Fibroblast of lung (primary cell): ENCODE data around the gene COX7B2. TPM values are rescaled to one million over a fixed set of nuclear protein-coding genes. Genes with fewer than 3 reads are reported as not detected.

Experiments used
- DNase-seq, 2 donors: peaks; one replicate each; pipeline versions ENCODE4 v3.0.0 to v3.0.0-alpha.2; 2010; ENCODE audit warnings: low read depth in 2 of 2
- H2AFZ ChIP-seq: 2 replicates; pipeline ENCODE4 v1.5.1; 2012; ENCODE audit warnings: low read length, control low read depth, inconsistent platforms
- H3K27ac ChIP-seq: 2 replicates; pipeline ENCODE4 v1.5.1; 2011; ENCODE audit warnings: low read length, control low read depth; ENCODE audit not compliant: insufficient read depth
- H3K27me3 ChIP-seq: 2 replicates; pipeline ENCODE4 v1.5.1; 2011; ENCODE audit warnings: mild to moderate bottlenecking, low read length; ENCODE audit not compliant: control insufficient read depth, insufficient read depth
- H3K36me3 ChIP-seq: 2 replicates; pipeline ENCODE4 v1.5.1; 2011; ENCODE audit warnings: low read length; ENCODE audit not compliant: control insufficient read depth, insufficient read depth
- H3K4me1 ChIP-seq: 2 replicates; pipeline ENCODE4 v1.5.1; 2011; ENCODE audit warnings: low read length; ENCODE audit not compliant: control insufficient read depth, insufficient read depth; ENCODE audit errors: extremely low read depth
- H3K4me2 ChIP-seq: 2 replicates; pipeline ENCODE4 v1.5.1; 2011; ENCODE audit warnings: low read length, control low read depth; ENCODE audit not compliant: insufficient read depth; ENCODE audit errors: extremely low read depth
- H3K4me3 ChIP-seq, 4 experiments: fragments of 200-600 bp in 1 of 4; sonication (generic) in 1 of 4; replicated peaks in 1 of 4; 2 replicates each; pipeline ENCODE4 v1.5.1; 2011 to 2016; ENCODE audit warnings: low read length in 4 of 4, low read depth in 3 of 4, mild to moderate bottlenecking in 3 of 4, control low read depth in 2 of 4, inconsistent platforms in 1 of 4, mixed read lengths in 1 of 4; ENCODE audit not compliant: insufficient read depth in 1 of 4; ENCODE audit errors: control extremely low read depth in 1 of 4
- H3K79me2 ChIP-seq: 2 replicates; pipeline ENCODE4 v1.5.1; 2012; ENCODE audit warnings: mild to moderate bottlenecking, low read length, inconsistent platforms; ENCODE audit not compliant: control insufficient read depth, insufficient read depth
- H3K9ac ChIP-seq: 2 replicates; pipeline ENCODE4 v1.5.1; 2011; ENCODE audit warnings: mild to moderate bottlenecking, low read length, control low read depth; ENCODE audit not compliant: insufficient read depth
- H3K9me3 ChIP-seq: 2 replicates; pipeline ENCODE4 v1.5.1; 2012; ENCODE audit warnings: low read depth, low read length; ENCODE audit not compliant: control insufficient read depth, insufficient read depth
- H4K20me1 ChIP-seq: 2 replicates; pipeline ENCODE4 v1.5.1; 2011; ENCODE audit warnings: low read length; ENCODE audit not compliant: control insufficient read depth, insufficient read depth; ENCODE audit errors: extremely low read depth
- CTCF ChIP-seq, 2 donors: IDR thresholded peaks in 1 of 2; conservative IDR thresholded peaks in 1 of 2; 1 replicate in 1 of 2; 2 replicates in 1 of 2; pipeline ENCODE4 v1.5.1; 2011 to 2012; ENCODE audit warnings: low read length in 2 of 2, control low read depth in 1 of 2, inconsistent platforms in 1 of 2, low read depth in 1 of 2, mild to moderate bottlenecking in 1 of 2
- EZH2 ChIP-seq: IDR thresholded peaks from 2 replicates; pipeline ENCODE4 v1.5.1; 2012; ENCODE audit warnings: low read length, control low read depth, mild to moderate bottlenecking; ENCODE audit errors: missing control alignments
- polyA plus RNA-seq, 2 donors: library from polyadenylated mRNA; depleted of rRNA in 1 of 2; stranded (reverse) in 1 of 2; unstranded in 1 of 2; fragments of >200 nt; gene quantifications; 2 replicates each; pipeline ENCODE4 v1.2.1, GENCODE V29; 2011 to 2012; ENCODE audit warnings: missing spikeins in 1 of 2
- total RNA-seq: library from RNA; depleted of rRNA; stranded (reverse); fragments of >200 nt; gene quantifications from 2 replicates; pipeline ENCODE4 v1.2.1, GENCODE V29; 2014

Gene COX7B2
- total and polyA plus RNA-seq, 2 donors (not counting 1 experiment from before 2014, with no cell fraction given) = not detected

- no peaks in the 10 kb centered on the region for H3K27me3 ChIP-seq
- TF ChIP-seq CTCF (conservative IDR thresholded peaks at IDR 0.05 in 1 of 2, IDR thresholded peaks at IDR 0.05 in 1 of 2; ENCODE audit: low read depth in 1 of 2, low read length in 2 of 2) = no peak
- no peak for TF ChIP-seq EZH2
- no peak overlapping the region for H3K27ac ChIP-seq
- no peak overlapping the region for H3K4me2 ChIP-seq
- H3K4me3 ChIP-seq = no peak overlapping the region
- H2AFZ ChIP-seq = no peak overlapping the region
- no peaks in the 10 kb centered on the region for H3K9me3 ChIP-seq
- no peak overlapping the region for H3K9ac ChIP-seq
- no peaks in the 10 kb centered on the region for H3K4me1 ChIP-seq
- no peaks in the 10 kb centered on the region for H3K36me3 ChIP-seq
- DNase-seq = no peak
- no peaks in the 10 kb centered on the region for H3K79me2 ChIP-seq
- H4K20me1 ChIP-seq = no peaks in the 10 kb centered on the region
These were observed 179.0 kb downstream of the COX7B2 start for GRCh38 chr4:46730075-46730474.

- Histone ChIP-seq H3K27ac (no peak overlapping the region), H3K4me2 (no peak overlapping the region), H3K36me3 (no peaks in the 10 kb centered on the region), H3K9me3 (no peaks in the 10 kb centered on the region), H3K27me3 (no peaks in the 10 kb centered on the region), H2AFZ (no peak overlapping the region), H3K9ac (no peak overlapping the region), H3K4me1 (no peaks in the 10 kb centered on the region), H4K20me1 (no peaks in the 10 kb centered on the region), H3K4me3 (no peak overlapping the region), H3K79me2 (no peaks in the 10 kb centered on the region)
- no peak for DNase-seq
- TF ChIP-seq EZH2 = no peak
- TF ChIP-seq CTCF (conservative IDR thresholded peaks at IDR 0.05 in 1 of 2, IDR thresholded peaks at IDR 0.05 in 1 of 2; ENCODE audit: low read depth in 1 of 2, low read length in 2 of 2) = no peak
These were observed 189.0 kb downstream of the COX7B2 start for GRCh38 chr4:46720055-46720454.

- Histone ChIP-seq H3K36me3 (no peaks in the 10 kb centered on the region), H3K4me2 (no peak overlapping the region), H3K4me1 (no peaks in the 10 kb centered on the region), H3K9ac (no peak overlapping the region), H2AFZ (no peak overlapping the region), H3K27ac (no peak overlapping the region), H4K20me1 (no peaks in the 10 kb centered on the region), H3K79me2 (no peaks in the 10 kb centered on the region), H3K27me3 (no peaks in the 10 kb centered on the region), H3K4me3 (no peak overlapping the region), H3K9me3 (no peaks in the 10 kb centered on the region)
- no peak for TF ChIP-seq CTCF (conservative IDR thresholded peaks at IDR 0.05 in 1 of 2, IDR thresholded peaks at IDR 0.05 in 1 of 2; ENCODE audit: low read depth in 1 of 2, low read length in 2 of 2)
- no peak for TF ChIP-seq EZH2
- DNase-seq = no peak
These were observed 191.1 kb downstream of the COX7B2 start for GRCh38 chr4:46717950-46718349.
